Measurements from ENCODE around the gene ADAMTS12.

ADAMTS12 gene

DNA sequence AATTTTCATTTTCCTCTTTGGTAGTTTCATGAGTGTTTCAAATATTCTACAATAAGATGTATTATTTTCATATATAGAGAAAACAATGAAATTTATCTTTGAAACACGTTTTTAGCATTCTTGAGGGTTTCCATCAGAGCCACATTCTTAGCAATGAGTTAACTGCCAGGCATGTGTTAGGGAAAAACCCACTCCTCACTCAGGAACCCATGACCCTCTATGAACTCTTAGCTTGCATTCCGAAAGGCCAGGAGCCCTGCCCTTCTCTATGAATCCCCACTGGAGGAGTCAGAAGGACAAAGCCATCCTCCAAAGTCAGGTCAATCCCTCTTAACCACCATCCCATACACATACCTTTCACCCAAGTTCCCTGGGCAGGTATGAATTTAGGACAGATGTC is 57.5 kb downstream of the ADAMTS12 start:
- no peaks in the 10 kb centered on the region for H3K9me3 Mint-ChIP-seq
- H3K27ac Mint-ChIP-seq, result no peak overlapping the region
- H3K27me3 Mint-ChIP-seq, result no peaks in the 10 kb centered on the region
- no peak overlapping the region for H3K4me3 Mint-ChIP-seq
- H3K4me1 Mint-ChIP-seq, result no peaks in the 10 kb centered on the region
- no peaks in the 10 kb centered on the region for H3K36me3 Mint-ChIP-seq

DNA sequence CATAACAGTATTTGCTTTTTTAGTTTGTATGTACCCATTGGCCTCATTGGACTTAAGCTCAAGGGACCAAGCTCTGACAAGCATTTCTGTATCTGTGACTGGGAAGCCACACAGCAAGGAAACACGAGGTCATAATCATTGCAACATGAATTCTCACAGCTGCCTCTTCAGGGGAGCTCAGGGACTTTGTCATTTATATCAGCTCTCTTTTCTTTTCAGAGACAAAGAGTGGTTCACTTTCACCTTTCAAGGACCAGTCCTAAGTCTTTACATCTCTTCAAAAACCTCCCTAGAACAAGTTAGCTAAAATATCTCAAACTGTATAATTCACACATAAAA is 58.6 kb downstream of the ADAMTS12 start:
- Mint-ChIP-seq H3K27me3 (no peaks in the 10 kb centered on the region), H3K27ac (no peak overlapping the region)

GRCh38 chr5:33832404-33833236 is 59.2 kb downstream of the ADAMTS12 start:
- Mint-ChIP-seq H3K27ac (no peak overlapping the region), H3K27me3 (no peaks in the 10 kb centered on the region), H3K9me3 (no peaks in the 10 kb centered on the region), H3K4me3 (no peak overlapping the region), H3K36me3 (no peaks in the 10 kb centered on the region), H3K4me1 (no peaks in the 10 kb centered on the region)

More for the DNA sequence above, 58.6 kb downstream of the ADAMTS12 start:
- Mint-ChIP-seq H3K36me3 (no peaks in the 10 kb centered on the region), H3K4me3 (no peak overlapping the region), H3K9me3 (no peaks in the 10 kb centered on the region), H3K4me1 (no peaks in the 10 kb centered on the region)

DNA sequence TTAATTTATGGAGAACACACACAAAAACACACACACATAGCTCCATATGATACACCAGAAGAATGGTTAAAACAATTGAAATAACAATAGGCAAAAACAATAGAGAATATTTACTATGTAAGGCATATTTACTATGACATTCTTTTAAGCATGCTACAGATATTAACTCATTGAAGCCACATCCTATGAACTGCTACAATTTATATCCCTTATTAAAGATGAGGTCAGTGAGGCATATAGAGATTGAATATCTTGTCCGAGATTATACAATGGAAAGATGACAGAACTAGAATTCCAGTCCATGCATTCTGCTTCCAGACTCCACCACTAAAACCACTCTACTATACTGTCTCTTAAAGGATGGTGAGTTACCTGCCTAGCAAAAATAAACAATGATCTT is 60.7 kb downstream of the ADAMTS12 start:
- H3K4me3 Mint-ChIP-seq, result no peak overlapping the region
- H3K36me3 Mint-ChIP-seq, result no peaks in the 10 kb centered on the region
- H3K4me1 Mint-ChIP-seq, result no peaks in the 10 kb centered on the region
- H3K27ac Mint-ChIP-seq, result no peak overlapping the region
- H3K27me3 Mint-ChIP-seq, result no peaks in the 10 kb centered on the region
- no peaks in the 10 kb centered on the region for H3K9me3 Mint-ChIP-seq

- H3K36me3 Mint-ChIP-seq, result no peaks in the 10 kb centered on the region
- H3K4me3 Mint-ChIP-seq, result no peak overlapping the region
- H3K4me1 Mint-ChIP-seq, result no peaks in the 10 kb centered on the region
- no peak overlapping the region for H3K27ac Mint-ChIP-seq
- no peaks in the 10 kb centered on the region for H3K9me3 Mint-ChIP-seq
- no peaks in the 10 kb centered on the region for H3K27me3 Mint-ChIP-seq
Measured at GRCh38 chr5:33829430-33829829, 62.4 kb downstream of the ADAMTS12 start.

GRCh38 chr5:33828626-33829308 is 63.0 kb downstream of the ADAMTS12 start:
- Mint-ChIP-seq H3K27ac (no peak overlapping the region), H3K4me3 (no peak overlapping the region), H3K36me3 (no peaks in the 10 kb centered on the region), H3K4me1 (no peaks in the 10 kb centered on the region), H3K9me3 (no peaks in the 10 kb centered on the region), H3K27me3 (no peaks in the 10 kb centered on the region)

GRCh38 chr5:33827885-33828284 is 63.9 kb downstream of the ADAMTS12 start:
- no peak overlapping the region for H3K4me3 Mint-ChIP-seq
- H3K27me3 Mint-ChIP-seq, result no peaks in the 10 kb centered on the region
- no peaks in the 10 kb centered on the region for H3K4me1 Mint-ChIP-seq
- no peaks in the 10 kb centered on the region for H3K36me3 Mint-ChIP-seq
- H3K9me3 Mint-ChIP-seq, result no peaks in the 10 kb centered on the region
- H3K27ac Mint-ChIP-seq, result no peak overlapping the region

- Mint-ChIP-seq H3K4me3 (no peak overlapping the region), H3K27me3 (peaks cover 1% of the 10 kb centered on the region), H3K36me3 (no peaks in the 10 kb centered on the region), H3K9me3 (peaks cover 3% of the 10 kb centered on the region), H3K27ac (no peak overlapping the region), H3K4me1 (no peaks in the 10 kb centered on the region)
Measured at GRCh38 chr5:33827018-33827707, 64.6 kb downstream of the ADAMTS12 start.

DNA sequence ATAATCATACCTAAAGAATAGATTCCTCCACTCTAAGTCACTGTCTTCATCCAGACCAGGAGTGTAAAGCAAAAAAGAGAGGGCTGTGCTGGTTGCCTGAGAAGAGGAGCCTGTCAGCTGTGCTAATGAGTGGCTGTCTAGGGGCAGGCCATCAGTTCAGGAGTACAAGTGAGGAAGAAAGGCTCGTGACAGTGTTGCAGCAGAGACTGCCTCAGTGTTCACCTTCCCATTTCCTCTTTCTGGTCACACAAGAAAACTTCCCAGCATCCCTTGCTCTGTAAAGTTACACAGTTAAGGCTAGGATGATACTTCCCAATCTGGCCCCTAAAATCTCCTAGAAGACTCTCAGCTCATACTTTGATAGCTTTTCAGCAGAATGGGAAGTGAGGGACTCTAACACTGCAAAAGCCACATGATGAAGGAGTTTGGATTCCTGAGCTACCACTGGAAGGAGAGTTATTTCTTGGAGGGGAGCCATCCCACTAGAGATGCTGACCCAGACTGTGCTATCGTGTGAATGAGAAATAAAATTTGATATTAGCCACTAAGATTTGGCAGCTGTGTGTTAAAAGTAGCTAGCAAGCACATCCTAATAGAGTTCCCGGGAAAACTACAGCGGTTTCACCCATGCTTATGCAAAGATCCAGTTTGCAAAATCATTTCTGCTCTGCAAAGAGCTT is 67.1 kb downstream of the ADAMTS12 start:
- no peaks in the 10 kb centered on the region for H3K4me1 Mint-ChIP-seq
- peaks cover 3% of the 10 kb centered on the region for H3K27me3 Mint-ChIP-seq
- no peak overlapping the region for H3K4me3 Mint-ChIP-seq
- H3K27ac Mint-ChIP-seq, result no peak overlapping the region
- peaks cover 7% of the 10 kb centered on the region for H3K9me3 Mint-ChIP-seq
- H3K36me3 Mint-ChIP-seq, result no peaks in the 10 kb centered on the region

- H3K9me3 Mint-ChIP-seq, result peaks cover 5% of the 10 kb centered on the region
- H3K36me3 Mint-ChIP-seq, result no peaks in the 10 kb centered on the region
- H3K27ac Mint-ChIP-seq, result no peak overlapping the region
- H3K4me1 Mint-ChIP-seq, result no peaks in the 10 kb centered on the region
- peaks cover 1% of the 10 kb centered on the region for H3K27me3 Mint-ChIP-seq
- no peak overlapping the region for H3K4me3 Mint-ChIP-seq
Measured at GRCh38 chr5:33817301-33817700, 74.5 kb downstream of the ADAMTS12 start.

GRCh38 chr5:33816791-33817190 is 75.0 kb downstream of the ADAMTS12 start:
- Mint-ChIP-seq H3K36me3 (no peaks in the 10 kb centered on the region), H3K4me3 (no peak overlapping the region), H3K27me3 (peaks cover 1% of the 10 kb centered on the region), H3K4me1 (no peaks in the 10 kb centered on the region), H3K9me3 (peaks cover under 1% of the 10 kb centered on the region), H3K27ac (no peak overlapping the region)

DNA sequence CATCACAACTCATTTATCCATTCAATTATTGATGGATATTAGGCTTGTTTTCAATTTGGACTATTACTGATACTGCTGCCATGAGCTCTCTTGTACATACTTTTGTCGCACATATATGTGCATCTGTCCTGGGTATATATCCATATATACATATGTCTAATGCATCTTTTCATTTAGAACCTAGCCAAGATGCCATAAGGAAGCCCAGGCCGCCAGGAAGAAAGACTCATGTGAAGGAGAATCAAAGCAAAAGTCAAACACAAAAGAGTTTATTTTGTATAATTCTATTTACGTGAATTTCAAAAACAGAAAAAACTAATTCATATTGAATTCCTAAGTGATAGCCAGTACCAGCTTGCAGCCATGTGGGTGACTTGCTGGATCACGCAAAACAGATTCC is 79.0 kb downstream of the ADAMTS12 start:
- Mint-ChIP-seq H3K36me3 (no peaks in the 10 kb centered on the region), H3K9me3 (no peaks in the 10 kb centered on the region), H3K4me1 (no peaks in the 10 kb centered on the region), H3K4me3 (no peak overlapping the region), H3K27me3 (no peaks in the 10 kb centered on the region), H3K27ac (no peak overlapping the region)

DNA sequence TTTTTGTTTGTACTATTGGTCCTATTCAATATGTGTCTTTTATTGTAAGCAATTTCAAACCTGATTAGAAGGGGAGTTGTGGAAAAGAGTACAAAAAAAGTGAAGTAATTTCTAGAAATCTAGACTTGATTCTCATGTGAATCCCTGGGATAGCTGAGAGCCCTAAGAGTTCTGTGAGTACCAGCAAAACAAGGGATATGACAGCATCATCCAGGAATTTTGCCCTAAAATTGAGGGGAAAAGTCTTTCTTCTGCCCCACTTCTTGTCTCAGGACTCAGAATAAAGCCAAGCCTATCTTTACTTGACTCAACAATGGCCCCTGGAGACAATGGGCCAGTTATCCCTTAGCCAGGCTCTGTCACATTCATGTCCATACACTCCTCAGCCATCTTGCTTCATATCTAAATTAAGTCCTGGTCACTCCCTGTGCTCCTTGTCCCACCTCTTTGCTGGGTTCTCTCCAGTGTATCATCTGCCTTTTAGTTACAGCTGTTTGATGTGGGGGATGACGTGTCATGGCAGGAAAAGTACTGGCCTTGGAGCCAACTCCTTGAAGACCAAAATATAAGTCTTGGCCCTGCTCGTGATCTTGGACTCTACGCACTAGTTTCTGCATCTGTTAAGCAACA is 81.2 kb downstream of the ADAMTS12 start:
- Mint-ChIP-seq H3K27me3 (no peaks in the 10 kb centered on the region), H3K27ac (no peak overlapping the region)

GRCh38 chr5:33809936-33810335 is 81.9 kb downstream of the ADAMTS12 start:
- no peaks in the 10 kb centered on the region for H3K4me1 Mint-ChIP-seq
- H3K27ac Mint-ChIP-seq, result no peak overlapping the region
- no peak overlapping the region for H3K4me3 Mint-ChIP-seq
- no peaks in the 10 kb centered on the region for H3K36me3 Mint-ChIP-seq
- no peaks in the 10 kb centered on the region for H3K27me3 Mint-ChIP-seq
- H3K9me3 Mint-ChIP-seq, result no peaks in the 10 kb centered on the region

More for the DNA sequence above, 81.2 kb downstream of the ADAMTS12 start:
- no peaks in the 10 kb centered on the region for H3K9me3 Mint-ChIP-seq
- H3K36me3 Mint-ChIP-seq, result no peaks in the 10 kb centered on the region
- no peaks in the 10 kb centered on the region for H3K4me1 Mint-ChIP-seq
- H3K4me3 Mint-ChIP-seq, result no peak overlapping the region

DNA sequence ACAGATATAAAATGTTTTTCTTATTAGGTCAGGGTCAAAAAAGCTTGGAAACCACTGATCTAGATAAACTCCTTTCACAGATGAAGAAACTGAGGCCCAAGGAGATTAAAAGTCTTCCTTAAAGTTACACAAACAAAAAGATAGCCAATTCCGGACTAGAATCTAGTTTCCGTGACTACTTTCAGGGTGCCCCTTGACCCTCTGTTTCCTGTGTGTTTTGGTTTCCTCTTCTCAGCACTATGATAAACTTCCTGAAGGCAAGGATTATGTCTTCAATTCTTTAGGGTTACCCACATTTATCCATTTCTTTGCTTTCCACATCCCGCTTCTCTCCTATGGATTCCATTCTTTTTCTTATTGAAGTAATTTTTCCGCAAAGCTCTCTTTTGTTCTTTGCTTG is 83.1 kb downstream of the ADAMTS12 start:
- no peaks in the 10 kb centered on the region for H3K27me3 Mint-ChIP-seq
- no peaks in the 10 kb centered on the region for H3K4me1 Mint-ChIP-seq
- H3K4me3 Mint-ChIP-seq, result no peak overlapping the region
- no peaks in the 10 kb centered on the region for H3K36me3 Mint-ChIP-seq
- no peak overlapping the region for H3K27ac Mint-ChIP-seq
- H3K9me3 Mint-ChIP-seq, result no peaks in the 10 kb centered on the region
